Left cardiac atrium (tissue), 4 donors: Measurements from ENCODE around the gene NLRC4. TPM values are rescaled to one million over a fixed set of nuclear protein-coding genes. Genes with fewer than 3 reads are reported as not detected.
"Not testable (repeated sequence)": the region's sequence is repeated elsewhere in the genome, so short reads cannot be mapped to it uniquely, and the experiment has no call there.

Experiments
- ATAC-seq, 2 donors: fragments of 200-7000 bp; cut with Tn5 transposase; one replicate each; pipeline ENCODE4 v1.9.1; 2020; ENCODE audit warnings: mild to moderate bottlenecking in 2 of 2, moderate library complexity in 2 of 2
- DNase-seq: peaks from one replicate; pipeline ENCODE4 v3.0.0-alpha.2; 2020
- intact Hi-C, 2 donors: fragments of 100-400 bp; cut with DNase I; formaldehyde crosslinking; loops; one replicate each; pipeline versions ENCODE4 v1.14.1 to v1.15.1; 2022 to 2023
- total RNA-seq, 2 donors: library from RNA; stranded (reverse); fragmentation: NEBNext Ultra II Directional; extraction: Animal tissue kit (Norgen Biotek cat#: 25700); gene quantifications; one replicate each; pipeline ENCODE4 v1.2.1, GENCODE V29; 2021
- donor health status: DM: no; HTN: yes; CAD: no.
- donor health status: DM: no; HTN: yes; CAD: no; lungs with severe emphysema.
- donor health status: DM: yes; HTN: yes; CAD: no.
- donor health status: Dilated cardiomyopathy.

NLRC4 gene
- total RNA-seq, 2 donors from 2014 or later = 1.7 to 2.3 TPM

DNA sequence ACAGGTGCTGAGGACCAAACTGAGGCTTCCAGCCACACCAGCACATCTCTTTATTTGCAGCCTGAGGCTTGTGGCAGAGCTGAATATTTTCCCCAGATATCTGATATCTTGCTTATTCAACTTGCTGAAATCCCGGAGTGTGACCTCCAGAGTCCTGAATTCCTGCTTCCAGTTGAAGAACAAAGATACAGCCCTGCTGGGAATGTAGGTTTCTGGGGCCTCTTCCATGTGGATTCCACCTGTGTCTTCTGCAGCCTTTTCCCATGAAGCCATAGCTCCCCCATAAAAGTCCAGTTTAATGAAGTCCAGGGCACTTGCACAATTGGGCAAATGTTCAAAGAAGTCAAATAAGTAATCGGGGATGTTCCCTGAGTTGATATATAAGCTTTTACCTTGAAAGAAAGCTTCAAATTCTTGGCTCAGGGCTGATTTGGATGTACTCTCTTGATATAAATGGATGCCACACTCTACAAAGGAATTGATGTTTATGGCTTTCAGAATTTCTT, 14.9 kb downstream of the NLRC4 start:
- no peak for ATAC-seq

GRCh38 chr2:32248299-32248698, 16.4 kb downstream of the NLRC4 start:
- intact Hi-C loops = no loop called here

More for the DNA sequence above, 14.9 kb downstream of the NLRC4 start:
- DNase-seq = no peak
- intact Hi-C loops = no loop called here

GRCh38 chr2:32246911-32247310, 17.8 kb downstream of the NLRC4 start:
- intact Hi-C loops = no loop called here
- DNase-seq = no peak
- no peak for ATAC-seq

More at GRCh38 chr2:32248299-32248698, 16.4 kb downstream of the NLRC4 start:
- ATAC-seq (no peak), DNase-seq (no peak)

DNA sequence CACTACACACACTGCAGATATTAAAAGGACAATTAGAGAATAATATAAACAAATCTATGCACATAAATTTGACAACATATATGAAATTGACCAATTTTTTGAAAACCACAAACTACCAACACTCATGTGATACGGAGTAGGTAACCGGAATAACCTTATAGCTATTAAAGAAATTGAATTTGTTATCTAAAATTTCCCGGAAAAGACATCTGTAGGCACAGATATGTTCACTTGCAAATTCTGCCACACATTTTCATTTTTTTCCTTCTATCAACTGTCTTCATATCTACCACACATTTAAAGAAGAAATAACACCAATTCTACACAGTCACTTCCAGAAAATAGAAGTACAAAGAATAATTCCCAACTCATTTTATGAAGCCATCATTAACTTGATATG, 22.4 kb downstream of the NLRC4 start:
- intact Hi-C loops = no loop called here
- ATAC-seq (no peak), DNase-seq (no peak)

DNA sequence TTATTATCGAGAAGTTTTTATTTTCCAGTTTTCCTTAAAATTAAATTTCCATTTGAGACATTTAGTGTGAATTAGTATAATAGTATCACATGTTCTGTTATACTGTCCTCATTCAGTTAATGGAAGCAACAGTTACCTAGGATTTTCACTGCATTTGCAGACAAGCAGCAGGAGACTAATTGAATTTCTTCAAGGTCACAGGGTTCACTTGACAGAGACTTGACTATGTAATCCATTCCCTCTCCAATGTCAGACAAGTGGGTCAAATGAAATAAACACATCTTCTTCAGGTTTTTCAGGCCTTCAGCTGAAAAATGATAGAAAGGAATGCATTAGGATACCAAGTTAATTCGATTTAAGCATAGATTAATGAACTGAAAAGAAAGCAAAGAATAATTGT, 26.7 kb downstream of the NLRC4 start:
- ATAC-seq (no peak), DNase-seq (no peak)
- intact Hi-C loops = no loop called here

DNA sequence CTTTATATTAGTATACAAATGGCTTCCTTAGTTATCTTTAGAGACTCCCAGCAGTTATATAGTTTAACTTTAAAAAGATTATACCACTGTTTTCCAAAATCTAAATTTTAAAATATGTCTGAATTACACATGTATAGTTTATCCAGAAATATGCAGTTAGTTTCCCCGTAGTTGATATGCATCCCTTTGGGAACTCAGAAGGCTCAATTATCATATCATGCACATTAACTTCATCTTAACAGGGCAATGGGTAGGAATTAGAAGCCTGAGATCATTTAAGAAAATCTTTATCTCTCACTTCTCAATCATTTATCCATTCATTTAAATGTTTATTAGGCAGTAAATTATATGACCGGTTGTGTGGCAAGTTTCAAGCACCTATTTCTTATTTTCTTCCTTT, 27.2 kb downstream of the NLRC4 start:
- DNase-seq (no peak), ATAC-seq (no peak)
- intact Hi-C loops = no loop called here

DNA sequence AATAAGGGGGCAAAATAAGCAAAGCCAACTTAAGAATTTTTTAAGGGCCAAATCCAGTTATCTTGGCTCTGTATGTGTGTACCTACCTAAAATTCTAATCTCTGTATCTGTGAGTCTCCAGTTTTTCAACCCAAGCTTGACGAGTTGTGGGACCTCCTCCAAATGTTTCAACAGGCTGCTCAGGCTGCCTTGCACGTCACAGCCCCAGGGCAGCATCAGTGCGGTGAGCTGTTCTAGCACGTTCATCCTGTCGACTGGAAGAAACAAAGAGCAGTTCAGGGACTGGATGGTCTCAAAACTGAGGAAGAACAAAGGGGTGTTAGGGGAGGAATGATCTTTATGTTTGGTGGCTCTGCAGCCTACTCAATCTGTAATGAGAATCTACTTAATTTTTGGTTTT, 29.4 kb downstream of the NLRC4 start:
- DNase-seq (no peak), ATAC-seq (no peak)
- intact Hi-C loops = no loop called here

- no peak for ATAC-seq
- intact Hi-C loops = no loop called here
- DNase-seq = no peak
Measured at GRCh38 chr2:32231959-32232358, 32.7 kb downstream of the NLRC4 start.

- DNase-seq = no peak
- no peak for ATAC-seq
- intact Hi-C loops = no loop called here
Measured at GRCh38 chr2:32229635-32230034, 35.1 kb downstream of the NLRC4 start.

DNA sequence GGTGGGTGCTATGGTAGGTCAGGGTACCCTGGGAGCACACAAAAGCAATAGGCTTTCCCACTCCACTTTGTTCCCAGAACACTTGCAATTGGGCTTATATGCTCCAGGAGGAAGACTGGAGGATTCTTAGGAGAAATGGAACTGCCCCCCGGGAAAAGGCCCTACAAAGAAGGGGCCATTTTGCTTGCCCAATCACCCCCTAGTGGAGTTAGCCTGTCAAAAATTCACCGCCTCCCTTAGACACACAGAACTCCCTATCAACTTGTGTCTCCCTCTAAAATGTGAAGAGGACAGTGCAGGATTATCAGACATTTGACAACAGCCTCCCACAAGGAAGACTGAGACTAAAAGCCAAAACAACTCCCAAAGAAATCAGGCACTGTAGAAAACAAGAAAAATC, 36.5 kb downstream of the NLRC4 start:
- DNase-seq (no peak), ATAC-seq (no peak)
- intact Hi-C loops = no loop called here

- ATAC-seq = no peak
- intact Hi-C loops = no loop called here
- DNase-seq = no peak
Measured at GRCh38 chr2:32227492-32227891, 37.2 kb downstream of the NLRC4 start.

DNA sequence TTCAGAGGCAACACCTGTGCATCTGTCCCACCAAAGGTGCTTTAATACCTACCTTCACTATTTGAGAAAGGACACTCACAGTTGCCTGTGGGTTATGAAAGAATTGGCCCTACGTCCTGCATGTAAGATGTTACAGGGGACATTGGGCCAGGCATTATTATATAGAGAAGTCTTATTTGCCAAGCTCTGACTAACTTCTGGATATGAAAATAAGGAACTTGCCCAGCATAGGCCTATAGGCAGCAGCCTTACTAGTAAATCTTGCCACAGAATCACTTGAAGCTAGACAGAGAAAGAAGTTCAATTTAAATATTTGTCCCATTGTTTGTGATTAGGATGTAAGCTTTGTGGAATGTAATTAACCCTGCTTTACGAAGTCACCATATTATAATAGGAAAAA, 41.7 kb downstream of the NLRC4 start:
- no peak for ATAC-seq
- intact Hi-C loops = no loop called here
- DNase-seq = no peak

GRCh38 chr2:32220445-32220844, 44.2 kb downstream of the NLRC4 start:
- intact Hi-C loops = no loop called here
- DNase-seq = no peak
- no peak for ATAC-seq

DNA sequence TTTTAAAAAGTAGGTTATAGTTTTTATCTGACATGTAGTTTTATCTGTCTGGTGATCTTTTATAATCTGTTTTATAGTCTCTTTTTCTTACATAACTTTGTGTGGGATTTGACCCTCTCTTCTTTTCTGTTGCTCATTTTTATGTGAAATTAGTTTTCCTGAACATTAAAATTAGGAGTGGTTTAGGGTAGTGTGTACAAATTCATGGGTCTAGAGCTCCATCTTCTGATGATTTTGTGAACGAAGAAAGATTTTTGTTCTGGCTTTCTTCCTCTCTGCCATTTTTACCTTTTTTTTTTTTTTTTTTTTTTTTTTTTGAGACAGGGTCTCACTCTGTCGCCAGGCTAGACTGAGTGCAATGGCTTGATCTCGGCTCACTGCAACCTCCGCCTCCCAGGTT, 52.4 kb downstream of the NLRC4 start:
- DNase-seq = no peak
- no peak for ATAC-seq
- intact Hi-C loops = no loop called here

DNA sequence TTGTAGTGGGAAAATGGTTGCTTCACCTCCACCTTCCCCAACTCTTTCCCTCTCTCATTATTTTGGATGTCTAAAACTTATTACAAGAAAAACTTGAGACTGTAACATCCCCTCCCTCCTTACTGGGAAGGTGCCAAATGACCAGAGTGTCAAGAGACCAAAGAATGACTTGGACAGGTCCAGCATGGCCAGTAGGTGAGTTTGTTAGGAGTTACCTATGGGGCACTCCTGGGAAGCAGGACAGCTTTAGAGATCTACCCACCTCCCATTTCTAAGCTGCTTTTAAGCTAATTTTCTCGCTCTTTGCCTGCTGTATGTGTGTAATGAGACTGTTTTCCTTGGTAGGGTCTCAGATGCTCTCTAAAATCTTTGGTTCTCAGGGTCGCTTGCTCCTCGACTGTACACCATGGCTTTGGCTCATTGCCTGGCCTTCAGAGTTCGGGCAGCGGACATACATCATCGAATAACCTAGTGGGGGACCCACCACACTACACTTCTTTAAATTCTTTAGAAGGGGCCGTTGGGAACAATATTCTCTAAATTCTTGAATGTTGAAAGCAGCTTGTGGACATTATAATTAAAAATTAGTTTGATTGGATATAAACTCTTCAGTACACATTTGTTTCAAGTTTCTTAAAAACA, 53.8 kb downstream of the NLRC4 start:
- intact Hi-C loops = no loop called here
- ATAC-seq (no peak), DNase-seq (no peak)

DNA sequence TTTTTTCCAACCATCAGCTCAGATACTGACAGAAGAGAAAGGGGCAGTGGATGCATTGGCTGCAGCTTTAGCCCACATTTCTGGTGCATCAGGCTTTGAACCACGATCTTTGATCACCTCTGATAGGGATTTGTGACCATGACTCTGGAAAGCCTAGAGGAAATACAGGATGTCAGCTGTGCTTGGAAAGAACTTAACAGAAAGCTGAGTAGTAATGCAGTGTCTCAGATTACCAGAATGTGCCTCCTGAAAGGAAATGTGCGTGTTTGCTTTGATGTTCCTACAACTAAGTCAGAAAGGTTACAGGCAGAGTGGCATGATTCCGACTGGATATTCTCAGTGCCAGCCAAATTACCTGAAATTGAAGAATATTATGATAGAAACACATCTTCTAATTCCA, 61.3 kb downstream of the NLRC4 start:
- intact Hi-C loops, ATAC-seq: not testable (repeated sequence)

GRCh38 chr2:32200814-32201213, 63.9 kb downstream of the NLRC4 start:
- intact Hi-C loops = no loop called here
- ATAC-seq = no peak
- DNase-seq = no peak

More for the DNA sequence above, 61.3 kb downstream of the NLRC4 start:
- not testable (repeated sequence) for DNase-seq

DNA sequence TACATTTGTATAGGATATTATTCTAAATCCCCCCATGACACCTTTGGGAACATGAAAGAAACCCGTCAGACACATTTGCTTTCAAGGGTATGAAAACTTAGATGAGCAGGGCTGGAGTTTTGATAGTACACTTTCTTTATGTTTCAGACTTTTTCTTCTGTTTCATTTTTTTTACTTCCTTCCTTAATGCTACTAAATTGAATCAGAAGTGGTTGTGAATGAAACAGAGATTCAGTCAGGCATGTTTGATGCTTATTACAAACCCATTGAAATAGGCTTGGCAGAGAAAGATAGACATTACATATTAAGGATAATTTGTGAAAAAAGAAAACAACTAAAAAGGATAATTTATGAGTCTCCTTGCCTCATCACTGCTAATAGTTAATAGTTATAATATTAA, 72.3 kb downstream of the NLRC4 start:
- intact Hi-C loops = no loop called here
- ATAC-seq (no peak), DNase-seq (no peak)

GRCh38 chr2:32189011-32189410, 75.7 kb downstream of the NLRC4 start:
- ATAC-seq (no peak), DNase-seq (no peak)
- intact Hi-C loops = no loop called here

- ATAC-seq = no peak
- intact Hi-C loops = no loop called here
- DNase-seq = no peak
Measured at GRCh38 chr2:32182667-32183066, 82.0 kb downstream of the NLRC4 start.
